GM23338 (cell line): ENCODE results near the gene EFCAB8. TPM values are rescaled to one million over a fixed set of nuclear protein-coding genes. Genes with fewer than 3 reads are reported as not detected.
"Not testable (repeated sequence)": the region's sequence is repeated elsewhere in the genome, so short reads cannot be mapped to it uniquely, and the experiment has no call there.

Source experiments
- ATAC-seq: fragments of 200-7000 bp; cut with Tn5 transposase; 3 replicates; pipeline ENCODE4 v1.9.1; 2020
- DNase-seq: peaks from one replicate; pipeline ENCODE4 v3.0.0-alpha.2; 2015; ENCODE audit warnings: low spot score
- H2AFZ ChIP-seq: fragments of 200-600 bp; sonication (generic); 2 replicates; pipeline ENCODE4 v1.8.0; 2016; ENCODE audit warnings: antibody characterized with exemption, mild to moderate bottlenecking, moderate library complexity
- H3F3A ChIP-seq: fragments of 200-600 bp; sonication (generic); replicated peaks from 2 replicates; pipeline ENCODE4 v1.8.0; 2017; ENCODE audit warnings: antibody characterized with exemption, mixed run types, low read depth
- H3K27ac ChIP-seq: fragments of 200-600 bp; sonication (generic); 2 replicates; pipeline ENCODE4 v1.6.1; 2016; ENCODE audit warnings: low read depth
- H3K27me3 ChIP-seq: fragments of 200-600 bp; sonication (generic); 2 replicates; pipeline ENCODE4 v1.8.0; 2016; ENCODE audit warnings: mild to moderate bottlenecking, mixed run types, moderate library complexity; ENCODE audit not compliant: insufficient read depth
- H3K36me3 ChIP-seq: fragments of 200-600 bp; sonication (generic); 2 replicates; pipeline ENCODE4 v1.8.0; 2016; ENCODE audit warnings: mild to moderate bottlenecking; ENCODE audit not compliant: insufficient read depth
- H3K4me1 ChIP-seq: fragments of 200-600 bp; sonication (generic); 2 replicates; pipeline ENCODE4 v1.8.0; 2016; ENCODE audit warnings: mild to moderate bottlenecking, moderate library complexity; ENCODE audit not compliant: insufficient read depth
- H3K4me2 ChIP-seq: fragments of 200-600 bp; sonication (generic); 2 replicates; pipeline ENCODE4 v1.7.1; 2017; ENCODE audit warnings: mixed run types
- H3K4me3 ChIP-seq: fragments of 200-600 bp; sonication (generic); 2 replicates; pipeline ENCODE4 v1.6.1; 2016; ENCODE audit warnings: mixed run types
- H3K79me2 ChIP-seq: fragments of 200-600 bp; sonication (generic); replicated peaks from 2 replicates; pipeline ENCODE4 v1.8.0; 2017; ENCODE audit warnings: mild to moderate bottlenecking; ENCODE audit not compliant: insufficient read depth
- H3K9me2 ChIP-seq: fragments of 200-600 bp; sonication (generic); 2 replicates; pipeline ENCODE4 v1.8.0; 2017; ENCODE audit not compliant: insufficient read depth
- H4K20me1 ChIP-seq: fragments of 200-600 bp; sonication (generic); replicated peaks from 2 replicates; pipeline ENCODE4 v1.8.0; 2017; ENCODE audit warnings: mild to moderate bottlenecking; ENCODE audit not compliant: insufficient read depth
- H3K27ac Mint-ChIP-seq: 2 replicates; pipeline ENCODE4 v1.8.0; 2020; ENCODE audit warnings: inconsistent platforms, mild to moderate bottlenecking, moderate library complexity, mixed read lengths
- H3K27me3 Mint-ChIP-seq: 3 replicates; pipeline ENCODE4 v1.8.0; 2022; ENCODE audit warnings: low read depth, mild to moderate bottlenecking, moderate library complexity, mixed read lengths, inconsistent platforms; ENCODE audit not compliant: insufficient read depth, poor library complexity
- H3K36me3 Mint-ChIP-seq: 3 replicates; pipeline ENCODE4 v1.8.0; 2021; ENCODE audit warnings: low read depth, mild to moderate bottlenecking, inconsistent platforms, moderate library complexity, mixed read lengths
- H3K4me1 Mint-ChIP-seq: 3 replicates; pipeline ENCODE4 v1.8.0; 2020; ENCODE audit warnings: mild to moderate bottlenecking, inconsistent platforms, mixed read lengths
- H3K4me3 Mint-ChIP-seq: 3 replicates; pipeline ENCODE4 v1.8.0; 2021; ENCODE audit warnings: moderate library complexity, mild to moderate bottlenecking, inconsistent platforms, mixed read lengths
- H3K9me3 Mint-ChIP-seq: 3 replicates; pipeline ENCODE4 v1.8.0; 2020; ENCODE audit warnings: moderate library complexity, mild to moderate bottlenecking, inconsistent platforms, mixed read lengths
- POLR2AphosphoS5 ChIP-seq: IDR thresholded peaks from 2 replicates; pipeline ENCODE4 v1.6.1; 2016; ENCODE audit warnings: antibody characterized with exemption, low read depth
- STAT1 ChIP-seq: IDR thresholded peaks from one replicate; pipeline ENCODE4 v1.6.1; 2016; ENCODE audit warnings: antibody characterized with exemption; ENCODE audit not compliant: unreplicated experiment
- ZNF114 ChIP-seq: fragments of 250-450 bp; sonication (Bioruptor Pico); IDR thresholded peaks from 2 replicates; pipeline ENCODE4 v1.5.0; 2020; ENCODE audit warnings: mild to moderate bottlenecking, moderate library complexity
- ZNF462 ChIP-seq: fragments of 250-450 bp; sonication (Bioruptor Pico); IDR thresholded peaks from 2 replicates; pipeline ENCODE4 v1.5.0; 2020; ENCODE audit warnings: mild to moderate bottlenecking, moderate library complexity
- polyA plus RNA-seq: library from polyadenylated mRNA; unstranded; fragments of >200 nt; fragmentation: Nextera tagmentation; extraction: Ambion mirVana; gene quantifications from 2 replicates; pipeline ENCODE4 v1.2.1, GENCODE V29; 2016
- total RNA-seq: library from RNA; depleted of rRNA; stranded (reverse); fragments of >200 nt; shearing (Covaris generic); gene quantifications from 2 replicates; pipeline ENCODE4 v1.2.3, GENCODE V29; 2014

Gene EFCAB8
- total and polyA plus RNA-seq, 2 experiments from 2014 or later = 0.35 TPM; not detected in 1

- Histone ChIP-seq H3F3A (no peaks in the 10 kb centered on the region), H3K4me3 (no peak overlapping the region), H4K20me1 (no peaks in the 10 kb centered on the region), H2AFZ (no peak overlapping the region), H3K4me1 (no peaks in the 10 kb centered on the region), H3K9me2 (no peaks in the 10 kb centered on the region), H3K36me3 (no peaks in the 10 kb centered on the region), H3K79me2 (no peaks in the 10 kb centered on the region), H3K27ac (no peak overlapping the region), H3K4me2 (no peak overlapping the region), H3K27me3 (no peaks in the 10 kb centered on the region)
- TF ChIP-seq STAT1 = no peak
- TF ChIP-seq ZNF114 (CRISPR knock-in tag) = no peak
- TF ChIP-seq ZNF462 = no peak
- no peak for TF ChIP-seq POLR2AphosphoS5
- Mint-ChIP-seq H3K9me3 (no peaks in the 10 kb centered on the region), H3K27me3 (peaks cover 9% of the 10 kb centered on the region), H3K4me3 (no peak overlapping the region), H3K4me1 (no peaks in the 10 kb centered on the region), H3K27ac (no peak overlapping the region), H3K36me3 (no peaks in the 10 kb centered on the region; the same call in 2 of the 3 replicates)
- DNase-seq (no peak), ATAC-seq (no peak)
These were observed 45.0 kb downstream of the EFCAB8 start for GRCh38 chr20:32903666-32904175.

- not testable (repeated sequence) for H3K27ac ChIP-seq, H3K79me2 ChIP-seq, H3K27me3 Mint-ChIP-seq, H3K4me3 Mint-ChIP-seq, H3K4me1 Mint-ChIP-seq, DNase-seq, H3K4me3 ChIP-seq, H3K9me3 Mint-ChIP-seq, H3K9me2 ChIP-seq, H2AFZ ChIP-seq, H3K27ac Mint-ChIP-seq, H3K36me3 ChIP-seq, H4K20me1 ChIP-seq, ATAC-seq, H3K36me3 Mint-ChIP-seq, H3F3A ChIP-seq, H3K4me1 ChIP-seq, H3K27me3 ChIP-seq, H3K4me2 ChIP-seq
These were observed 46.0 kb downstream of the EFCAB8 start for GRCh38 chr20:32904678-32905077.
